Measurements from ENCODE around the gene RNF215.

- TF ChIP-seq POLR2A (IDR thresholded peaks at IDR 0.05; ENCODE audit: low read depth) (no peak), CTCF (IDR thresholded peaks at IDR 0.05) (no peak), EP300 (IDR thresholded peaks at IDR 0.05) (no peak), POLR2AphosphoS5 (IDR thresholded peaks at IDR 0.05) (no peak)
These were observed 24.4 kb downstream of the RNF215 start for GRCh38 chr22:30362651-30363281.

Data from esophagus muscularis mucosa (tissue), 4 donors.